AG04449 (cell line): ENCODE results near the gene FJX1.
"Not testable (repeated sequence)": the region's sequence is repeated elsewhere in the genome, so short reads cannot be mapped to it uniquely, and the experiment has no call there.

Source experiments
- CTCF ChIA-PET: fragments of 350-600 bp; formaldehyde crosslinking; extraction: SDS; loops from one replicate; lab custom pipeline; 2021; ENCODE audit warnings: antibody characterized with exemption; lab: Yijun Ruan, JAX
- POLR2A ChIA-PET: fragments of 400-600, 350-600 bp; formaldehyde crosslinking; extraction: SDS; loops from one replicate; lab custom pipeline; 2020; ENCODE audit warnings: antibody characterized with exemption, inconsistent platforms; lab: Yijun Ruan, JAX
- DNase-seq: peaks from one replicate; pipeline ENCODE4 v3.0.0-alpha.2; 2010; ENCODE audit warnings: low read depth, low spot score
- H3K4me3 ChIP-seq: 2 replicates; pipeline ENCODE4 v1.5.1; 2011; ENCODE audit warnings: low read depth, mild to moderate bottlenecking, control low read depth, low read length
- CTCF ChIP-seq: IDR thresholded peaks from one replicate; pipeline ENCODE4 v1.5.1; 2011; ENCODE audit warnings: mild to moderate bottlenecking, moderate library complexity, low read length, control low read depth, inconsistent platforms; ENCODE audit not compliant: insufficient read depth; ENCODE audit errors: missing control alignments

The FJX1 gene

GRCh38 chr11:35661534-35661933 lies 43.3 kb downstream of the FJX1 start:
- DNase-seq, result no peak
- peak overlapping the region; percentile 77; the same call in 1 of the 2 replicates for H3K4me3 ChIP-seq
- ChIA-PET POLR2A (no interaction called here), CTCF (interaction anchor here (0.7 to 2.0 kb wide), 3 partner anchors 13 to 606 kb away, joined by 3 to 4 read pairs (median 3); no protein-coding TSS in a partner anchor)
- no peak for TF ChIP-seq CTCF

GRCh38 chr11:35662061-35662648 lies 43.9 kb downstream of the FJX1 start:
- CTCF ChIA-PET, result interaction anchor here (1.0 to 2.0 kb wide), 2 partner anchors 14 to 606 kb away, joined by 3 to 4 read pairs; no protein-coding TSS in a partner anchor
- POLR2A ChIA-PET, result interaction anchor here (1.3 kb wide), 1 partner anchor 14 kb away, joined by 3 read pairs; no protein-coding TSS in a partner anchor

GRCh38 chr11:35662649-35663407 lies 44.6 kb downstream of the FJX1 start, which contains the start of gene TRIM44:
Gene TRIM44, plus strand, starts transcription at chr11:35662775. Its CDS starts 337 bp downstream, at chr11:35663112.
- DNase-seq, result no peak
- POLR2A ChIA-PET, result interaction anchor here (1.3 kb wide), 1 partner anchor 13 kb away, joined by 3 read pairs; no protein-coding TSS in a partner anchor
- peak within 1 kb of the TSS; percentile 77 for H3K4me3 ChIP-seq
- TF ChIP-seq CTCF, result no peak
- CTCF ChIA-PET, result interaction anchor here (2.0 kb wide), 1 partner anchor 15 kb away, joined by 4 read pairs; no protein-coding TSS in a partner anchor

More at GRCh38 chr11:35662061-35662648, 43.9 kb downstream of the FJX1 start:
- peak overlapping the region; percentile 77 for H3K4me3 ChIP-seq
- no peak for TF ChIP-seq CTCF
- DNase-seq, result no peak

- ChIA-PET POLR2A (interaction anchor here (1.3 kb wide), 1 partner anchor 13 kb away, joined by 3 read pairs; no protein-coding TSS in a partner anchor), CTCF (no interaction called here)
- TF ChIP-seq CTCF, result no peak
- peak overlapping the region; percentile 77 for H3K4me3 ChIP-seq
- DNase-seq, result no peak
Observed at GRCh38 chr11:35663408-35663702, 45.1 kb downstream of the FJX1 start.

GRCh38 chr11:35664977-35665441 lies 46.7 kb downstream of the FJX1 start:
- CTCF ChIA-PET, result interaction anchor here (0.7 kb wide), 1 partner anchor 157 kb away, joined by 3 read pairs; no protein-coding TSS in a partner anchor
- DNase-seq, result no peak
- no peak overlapping the region for H3K4me3 ChIP-seq
- POLR2A ChIA-PET, result interaction anchor here (0.7 kb wide), 1 partner anchor 45 kb away, joined by 4 read pairs; no protein-coding TSS in a partner anchor
- TF ChIP-seq CTCF, result no peak

- no peak overlapping the region for H3K4me3 ChIP-seq
- ChIA-PET POLR2A (no interaction called here), CTCF (no interaction called here)
- no peak for DNase-seq
- no peak for TF ChIP-seq CTCF
Observed at GRCh38 chr11:35667257-35667656, 49.0 kb downstream of the FJX1 start.

- POLR2A ChIA-PET, H3K4me3 ChIP-seq, DNase-seq: not testable (repeated sequence)
- CTCF ChIA-PET, result interaction anchor here (0.9 to 1.3 kb wide), 2 partner anchors 13 to 589 kb away, joined by 3 read pairs; no protein-coding TSS in a partner anchor
Observed at GRCh38 chr11:35668350-35668749, 50.1 kb downstream of the FJX1 start.
